Natural killer cell (primary cell): ENCODE data around the gene GOLGA2. TPM values are rescaled to one million over a fixed set of nuclear protein-coding genes. Genes with fewer than 3 reads are reported as not detected.

ENCODE experiments used
- ATAC-seq, 3 donors: fragments of 150-1000 bp in 2 of 3; fragments of 200-7000 bp in 1 of 3; cut with Tn5 transposase; 1 replicate in 1 of 3; 2 replicates in 2 of 3; pipeline ENCODE4 v1.10.0; 2021; ENCODE audit warnings: mild to moderate bottlenecking in 2 of 3, moderate library complexity in 2 of 3
- DNase-seq, 2 donors: peaks; one replicate each; pipeline versions ENCODE4 v3.0.0 to v3.0.0-alpha.2; 2013 to 2021; ENCODE audit warnings: mixed read lengths in 1 of 2
- H3K27ac ChIP-seq: one replicate; pipeline ENCODE4 v1.5.1; 2013; ENCODE audit warnings: mild to moderate bottlenecking, low read length
- H3K27me3 ChIP-seq: one replicate; pipeline ENCODE4 v1.6.1; 2013; ENCODE audit warnings: low read length; ENCODE audit not compliant: control insufficient read depth, insufficient read depth
- H3K36me3 ChIP-seq: one replicate; pipeline ENCODE4 v1.6.1; 2013; ENCODE audit warnings: low read length; ENCODE audit not compliant: control insufficient read depth, insufficient read depth
- H3K4me1 ChIP-seq: one replicate; pipeline ENCODE4 v1.6.1; 2013; ENCODE audit warnings: low read length; ENCODE audit not compliant: control insufficient read depth, insufficient read depth
- H3K4me3 ChIP-seq: one replicate; pipeline ENCODE4 v1.5.1; 2013; ENCODE audit warnings: low read length
- H3K9me3 ChIP-seq: one replicate; pipeline ENCODE4 v1.6.1; 2013; ENCODE audit warnings: low read length; ENCODE audit not compliant: control insufficient read depth, insufficient read depth
- H3K27ac Mint-ChIP-seq, 2 donors: one replicate each; pipeline ENCODE4 v1.8.0; 2022; ENCODE audit warnings: mild to moderate bottlenecking in 2 of 2, mixed read lengths in 2 of 2, moderate library complexity in 1 of 2
- H3K27me3 Mint-ChIP-seq, 2 donors: one replicate each; pipeline ENCODE4 v1.8.0; 2022; ENCODE audit warnings: low read depth in 2 of 2, mixed read lengths in 2 of 2
- H3K36me3 Mint-ChIP-seq: one replicate; pipeline ENCODE4 v1.8.0; 2022; ENCODE audit warnings: mixed read lengths
- H3K4me1 Mint-ChIP-seq, 2 donors: one replicate each; pipeline ENCODE4 v1.8.0; 2022; ENCODE audit warnings: mixed read lengths in 2 of 2
- H3K4me3 Mint-ChIP-seq: one replicate; pipeline ENCODE4 v1.8.0; 2022; ENCODE audit warnings: mild to moderate bottlenecking, moderate library complexity, mixed read lengths
- H3K9me3 Mint-ChIP-seq, 2 donors: one replicate each; pipeline ENCODE4 v1.8.0; 2022; ENCODE audit warnings: mixed read lengths in 2 of 2
- CTCF ChIP-seq: fragments of 200-600 bp; IDR thresholded peaks from one replicate; pipeline ENCODE4 v1.8.0; 2022; ENCODE audit warnings: antibody characterized with exemption
- WGBS: methylation state at CpG from one replicate; pipeline ENCODE4 v1.1.7; 2013; ENCODE audit warnings: missing lambda C conversion rate; ENCODE audit not compliant: insufficient coverage; 5-methylcytosine and 5-hydroxymethylcytosine counted together
- intact Hi-C: fragments of 100-400 bp; cut with micrococcal nuclease; formaldehyde crosslinking; loops from one replicate; pipeline ENCODE4 v1.14.2; 2022
- total RNA-seq, 4 donors: library from RNA; stranded (reverse); fragments of 120-200 nt in 1 of 4; gene quantifications; one replicate each; pipeline versions ENCODE4 v1.2.3 to v1.2.4, GENCODE V29; 2013 to 2022

Gene GOLGA2
- total RNA-seq, 3 donors from 2014 or later (not counting 1 experiment from before 2014, with no cell fraction given), result 78.0 to 101 (median 90.9) TPM

- H3K36me3 Mint-ChIP-seq, result no peaks in the 10 kb centered on the region
- WGBS, result 89% methylated on average over 2 of the region's 2 CpGs
These were observed 63.9 kb downstream of the GOLGA2 start for GRCh38 chr9:128211981-128212281.

GRCh38 chr9:128211186-128211980 is 64.4 kb downstream of the GOLGA2 start:
- intact Hi-C loops, result no loop called here
- no peak overlapping the region for H3K4me3 Mint-ChIP-seq
- peaks cover 16 to 20% of the 10 kb centered on the region in 2 donors for H3K27me3 Mint-ChIP-seq
- TF ChIP-seq CTCF, result no peak
- no peaks in the 10 kb centered on the region for H3K4me1 Mint-ChIP-seq
- no peaks in the 10 kb centered on the region for H3K36me3 ChIP-seq
- H3K9me3 Mint-ChIP-seq, result no peaks in the 10 kb centered on the region
- H3K36me3 Mint-ChIP-seq, result no peaks in the 10 kb centered on the region
- H3K27ac Mint-ChIP-seq, result no peak overlapping the region
- ATAC-seq (no peak), DNase-seq (no peak)
- H3K27me3 ChIP-seq, result no peaks in the 10 kb centered on the region
- H3K9me3 ChIP-seq, result no peaks in the 10 kb centered on the region
- H3K4me1 ChIP-seq, result no peaks in the 10 kb centered on the region
- H3K27ac ChIP-seq, result no peak overlapping the region
- no peak overlapping the region for H3K4me3 ChIP-seq
- 86% methylated on average over 11 of the region's 12 CpGs for WGBS

More at GRCh38 chr9:128211981-128212281, 63.9 kb downstream of the GOLGA2 start:
- no peaks in the 10 kb centered on the region for H3K9me3 Mint-ChIP-seq
- no peak overlapping the region for H3K27ac Mint-ChIP-seq
- intact Hi-C loops, result no loop called here
- no peak for DNase-seq
- Histone ChIP-seq H3K27ac (no peak overlapping the region), H3K36me3 (no peaks in the 10 kb centered on the region), H3K4me1 (no peaks in the 10 kb centered on the region), H3K9me3 (no peaks in the 10 kb centered on the region), H3K4me3 (no peak overlapping the region), H3K27me3 (no peaks in the 10 kb centered on the region)
- no peak overlapping the region for H3K4me3 Mint-ChIP-seq
- H3K27me3 Mint-ChIP-seq, result peaks cover 11 to 14% of the 10 kb centered on the region in 2 donors
- ATAC-seq, result no peak
- no peak for TF ChIP-seq CTCF
- no peaks in the 10 kb centered on the region for H3K4me1 Mint-ChIP-seq

- H3K27ac ChIP-seq, result no peak overlapping the region
- no peaks in the 10 kb centered on the region for H3K9me3 Mint-ChIP-seq
- H3K36me3 Mint-ChIP-seq, result no peaks in the 10 kb centered on the region
- no peak overlapping the region for H3K4me3 ChIP-seq
- ATAC-seq (no peak), DNase-seq (no peak)
- H3K27me3 ChIP-seq, result peaks cover 9% of the 10 kb centered on the region
- WGBS, result 82% methylated on average over 15 of the region's 15 CpGs
- peaks cover 21 to 33% of the 10 kb centered on the region in 2 donors for H3K27me3 Mint-ChIP-seq
- intact Hi-C loops, result no loop called here
- H3K4me1 Mint-ChIP-seq, result peaks cover 0 to 4% of the 10 kb centered on the region in 2 donors
- H3K27ac Mint-ChIP-seq, result no peak overlapping the region
- H3K4me3 Mint-ChIP-seq, result no peak overlapping the region
- peaks cover 4% of the 10 kb centered on the region for H3K4me1 ChIP-seq
- H3K9me3 ChIP-seq, result no peaks in the 10 kb centered on the region
- no peaks in the 10 kb centered on the region for H3K36me3 ChIP-seq
- no peak for TF ChIP-seq CTCF
These were observed 66.7 kb downstream of the GOLGA2 start for GRCh38 chr9:128208946-128209669.
